Neural progenitor cell (in vitro differentiated cells): Measurements from ENCODE around the gene GCSAM. TPM values are rescaled to one million over a fixed set of nuclear protein-coding genes. Genes with fewer than 3 reads are reported as not detected.

ENCODE experiments used
- DNase-seq: peaks from one replicate; pipeline ENCODE4 v3.0.0-alpha.2; 2016; ENCODE audit warnings: low spot score
- H2AFZ ChIP-seq: fragments of 200-600 bp; sonication (generic); replicated peaks from 2 replicates; pipeline ENCODE4 v1.6.1; 2016; ENCODE audit warnings: antibody characterized with exemption
- H3F3A ChIP-seq: fragments of 200-600 bp; sonication (generic); 2 replicates; pipeline ENCODE4 v1.6.1; 2016; ENCODE audit warnings: antibody characterized with exemption, low read depth
- H3K27ac ChIP-seq: fragments of 200-600 bp; sonication (generic); 2 replicates; pipeline ENCODE4 v1.5.1; 2016; ENCODE audit warnings: mild to moderate bottlenecking
- H3K27me3 ChIP-seq: fragments of 200-600 bp; sonication (generic); 2 replicates; pipeline ENCODE4 v1.6.1; 2016; ENCODE audit warnings: mild to moderate bottlenecking, moderate library complexity
- H3K36me3 ChIP-seq: fragments of 200-600 bp; sonication (generic); 2 replicates; pipeline ENCODE4 v1.5.1; 2016
- H3K4me1 ChIP-seq: fragments of 200-600 bp; sonication (generic); 2 replicates; pipeline ENCODE4 v1.6.1; 2016; ENCODE audit warnings: mixed run types
- H3K4me2 ChIP-seq: fragments of 200-600 bp; sonication (generic); 2 replicates; pipeline ENCODE4 v1.6.1; 2016
- H3K4me3 ChIP-seq: fragments of 200-600 bp; sonication (generic); 2 replicates; pipeline ENCODE4 v1.5.1; 2016
- H3K79me2 ChIP-seq: fragments of 200-600 bp; sonication (generic); 2 replicates; pipeline ENCODE4 v1.6.1; 2016; ENCODE audit warnings: low read depth
- H3K9ac ChIP-seq: fragments of 200-600 bp; sonication (generic); 2 replicates; pipeline ENCODE4 v1.6.1; 2016
- H3K9me3 ChIP-seq: fragments of 200-600 bp; sonication (generic); 2 replicates; pipeline ENCODE4 v1.5.1; 2016; ENCODE audit warnings: low read depth
- H4K20me1 ChIP-seq: fragments of 200-600 bp; sonication (generic); 2 replicates; pipeline ENCODE4 v1.6.1; 2016; ENCODE audit warnings: low read depth
- H3K27ac Mint-ChIP-seq: 3 replicates; pipeline ENCODE4 v1.8.0; 2021; ENCODE audit warnings: mixed read lengths
- H3K27me3 Mint-ChIP-seq: 2 replicates; pipeline ENCODE4 v1.8.0; 2022; ENCODE audit warnings: low read depth, mild to moderate bottlenecking, inconsistent platforms, moderate library complexity, mixed read lengths; ENCODE audit not compliant: insufficient read depth
- H3K36me3 Mint-ChIP-seq: 3 replicates; pipeline ENCODE4 v1.8.0; 2021; ENCODE audit warnings: mixed read lengths
- H3K4me1 Mint-ChIP-seq: 3 replicates; pipeline ENCODE4 v1.8.0; 2021; ENCODE audit warnings: mixed read lengths
- H3K4me3 Mint-ChIP-seq: 3 replicates; pipeline ENCODE4 v1.8.0; 2021; ENCODE audit warnings: mild to moderate bottlenecking, moderate library complexity, mixed read lengths
- H3K9me3 Mint-ChIP-seq: 3 replicates; pipeline ENCODE4 v1.8.0; 2020; ENCODE audit warnings: mixed read lengths
- CTCF ChIP-seq: fragments of 200-600 bp; sonication (generic); IDR thresholded peaks from 2 replicates; pipeline ENCODE4 v1.5.1; 2017; ENCODE audit warnings: antibody characterized with exemption, mild to moderate bottlenecking
- EZH2 ChIP-seq: fragments of 200-600 bp; sonication (generic); IDR thresholded peaks from 2 replicates; pipeline ENCODE4 v1.6.1; 2017; ENCODE audit warnings: antibody characterized with exemption, mild to moderate bottlenecking, moderate library complexity
- EZH2phosphoT487 ChIP-seq: fragments of 200-600 bp; sonication (generic); IDR thresholded peaks from 2 replicates; pipeline ENCODE4 v1.6.1; 2017; ENCODE audit warnings: antibody characterized with exemption
- total RNA-seq: library from RNA; depleted of rRNA; stranded (reverse); fragments of >200 nt; gene quantifications from 2 replicates; pipeline ENCODE4 v1.2.3, GENCODE V29; 2015; ENCODE audit warnings: low replicate concordance

Gene GCSAM
- total RNA-seq, 1 donor from 2014 or later = not detected

GRCh38 chr3:112111785-112112402, 21.2 kb downstream of the GCSAM start:
- Mint-ChIP-seq H3K9me3 (no peaks in the 10 kb centered on the region), H3K4me3 (no peak overlapping the region), H3K36me3 (no peaks in the 10 kb centered on the region)

GRCh38 chr3:112109322-112109721, 23.7 kb downstream of the GCSAM start:
- H3K27me3 Mint-ChIP-seq = peaks cover 6% of the 10 kb centered on the region
- H2AFZ ChIP-seq = no peak overlapping the region
- H3K9me3 Mint-ChIP-seq = no peaks in the 10 kb centered on the region

More at GRCh38 chr3:112111785-112112402, 21.2 kb downstream of the GCSAM start:
- no peak overlapping the region for H3K4me2 ChIP-seq
- H4K20me1 ChIP-seq = no peaks in the 10 kb centered on the region
- no peaks in the 10 kb centered on the region for H3K27me3 ChIP-seq
- no peak for TF ChIP-seq EZH2
- TF ChIP-seq CTCF = peak; percentile 93
- H3K27me3 Mint-ChIP-seq = peaks cover 6% of the 10 kb centered on the region
- H3K79me2 ChIP-seq = no peaks in the 10 kb centered on the region
- DNase-seq = peak; percentile 87
- peaks cover 4% of the 10 kb centered on the region for H3F3A ChIP-seq
- no peaks in the 10 kb centered on the region for H3K9me3 ChIP-seq
- no peak overlapping the region for H3K9ac ChIP-seq
- H3K4me3 ChIP-seq = no peak overlapping the region
- H3K27ac Mint-ChIP-seq = no peak overlapping the region
- peaks cover 23% of the 10 kb centered on the region for H3K4me1 ChIP-seq
- peaks cover 24% of the 10 kb centered on the region for H3K4me1 Mint-ChIP-seq
- no peak overlapping the region for H3K27ac ChIP-seq
- peak overlapping the region; percentile 47 for H2AFZ ChIP-seq
- H3K36me3 ChIP-seq = no peaks in the 10 kb centered on the region

GRCh38 chr3:112104774-112105173, 28.3 kb downstream of the GCSAM start:
- no peak overlapping the region for H3K4me2 ChIP-seq

More at GRCh38 chr3:112109322-112109721, 23.7 kb downstream of the GCSAM start:
- H3F3A ChIP-seq = no peaks in the 10 kb centered on the region
- H3K27ac ChIP-seq = no peak overlapping the region
- Mint-ChIP-seq H3K27ac (no peak overlapping the region), H3K4me3 (no peak overlapping the region), H3K4me1 (peaks cover 11% of the 10 kb centered on the region), H3K36me3 (no peaks in the 10 kb centered on the region)
- no peak overlapping the region for H3K4me2 ChIP-seq
- H3K9me3 ChIP-seq = no peaks in the 10 kb centered on the region
- H3K27me3 ChIP-seq = no peaks in the 10 kb centered on the region
- DNase-seq = no peak
- H3K4me3 ChIP-seq = no peak overlapping the region
- no peak overlapping the region for H3K9ac ChIP-seq
- no peaks in the 10 kb centered on the region for H3K79me2 ChIP-seq
- H4K20me1 ChIP-seq = no peaks in the 10 kb centered on the region
- no peaks in the 10 kb centered on the region for H3K36me3 ChIP-seq
- no peaks in the 10 kb centered on the region for H3K4me1 ChIP-seq
- TF ChIP-seq CTCF (no peak), EZH2 (no peak), EZH2phosphoT487 (no peak)

More at GRCh38 chr3:112104774-112105173, 28.3 kb downstream of the GCSAM start:
- Mint-ChIP-seq H3K4me3 (no peak overlapping the region), H3K27ac (no peak overlapping the region), H3K9me3 (no peaks in the 10 kb centered on the region), H3K4me1 (peaks cover 11% of the 10 kb centered on the region), H3K36me3 (no peaks in the 10 kb centered on the region), H3K27me3 (no peaks in the 10 kb centered on the region)
- H4K20me1 ChIP-seq = no peaks in the 10 kb centered on the region
- DNase-seq = no peak
- H3K27me3 ChIP-seq = no peaks in the 10 kb centered on the region
- H3K4me1 ChIP-seq = no peaks in the 10 kb centered on the region
- H3K4me3 ChIP-seq = no peak overlapping the region
- no peaks in the 10 kb centered on the region for H3K9me3 ChIP-seq
- H3F3A ChIP-seq = no peaks in the 10 kb centered on the region
- H3K36me3 ChIP-seq = no peaks in the 10 kb centered on the region
- H3K79me2 ChIP-seq = no peaks in the 10 kb centered on the region
- H3K9ac ChIP-seq = no peak overlapping the region
- H3K27ac ChIP-seq = no peak overlapping the region
- no peak overlapping the region for H2AFZ ChIP-seq
- TF ChIP-seq EZH2 (no peak), EZH2phosphoT487 (no peak), CTCF (no peak)
